ENCODE data around the gene DARS2.
"Not testable (repeated sequence)": the region's sequence is repeated elsewhere in the genome, so short reads cannot be mapped to it uniquely, and the experiment has no call there.

Gene DARS2

DNA sequence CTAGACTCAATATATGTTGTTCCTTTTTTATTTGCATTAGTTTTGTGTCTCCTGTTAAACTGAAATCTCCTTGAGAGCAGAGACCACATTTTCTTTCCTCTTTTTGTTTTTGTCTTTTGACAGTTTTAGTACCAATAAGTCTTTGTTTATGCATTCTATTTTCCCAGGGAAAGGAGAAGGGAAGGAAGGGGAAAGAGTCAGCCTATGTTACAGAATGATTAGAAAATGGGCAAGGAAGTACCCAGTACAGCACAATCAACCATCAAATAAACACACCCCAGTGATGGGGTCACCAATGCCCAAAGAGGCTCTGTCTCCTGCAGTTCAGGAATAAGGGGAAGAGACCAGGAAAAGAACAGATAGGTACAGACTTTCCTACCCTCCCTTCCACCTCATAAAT lies 53.8 kb downstream of the DARS2 start:
- no peak for DNase-seq (ENCODE audit: low read depth)
- TF ChIP-seq, protein P1, sequence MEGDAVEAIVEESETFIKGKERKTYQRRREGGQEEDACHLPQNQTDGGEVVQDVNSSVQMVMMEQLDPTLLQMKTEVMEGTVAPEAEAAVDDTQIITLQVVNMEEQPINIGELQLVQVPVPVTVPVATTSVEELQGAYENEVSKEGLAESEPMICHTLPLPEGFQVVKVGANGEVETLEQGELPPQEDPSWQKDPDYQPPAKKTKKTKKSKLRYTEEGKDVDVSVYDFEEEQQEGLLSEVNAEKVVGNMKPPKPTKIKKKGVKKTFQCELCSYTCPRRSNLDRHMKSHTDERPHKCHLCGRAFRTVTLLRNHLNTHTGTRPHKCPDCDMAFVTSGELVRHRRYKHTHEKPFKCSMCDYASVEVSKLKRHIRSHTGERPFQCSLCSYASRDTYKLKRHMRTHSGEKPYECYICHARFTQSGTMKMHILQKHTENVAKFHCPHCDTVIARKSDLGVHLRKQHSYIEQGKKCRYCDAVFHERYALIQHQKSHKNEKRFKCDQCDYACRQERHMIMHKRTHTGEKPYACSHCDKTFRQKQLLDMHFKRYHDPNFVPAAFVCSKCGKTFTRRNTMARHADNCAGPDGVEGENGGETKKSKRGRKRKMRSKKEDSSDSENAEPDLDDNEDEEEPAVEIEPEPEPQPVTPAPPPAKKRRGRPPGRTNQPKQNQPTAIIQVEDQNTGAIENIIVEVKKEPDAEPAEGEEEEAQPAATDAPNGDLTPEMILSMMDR (IDR thresholded peaks at IDR 0.05; ENCODE audit: low read depth, low read length): no peak
- TF ChIP-seq, protein P2, sequence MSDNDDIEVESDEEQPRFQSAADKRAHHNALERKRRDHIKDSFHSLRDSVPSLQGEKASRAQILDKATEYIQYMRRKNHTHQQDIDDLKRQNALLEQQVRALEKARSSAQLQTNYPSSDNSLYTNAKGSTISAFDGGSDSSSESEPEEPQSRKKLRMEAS (IDR thresholded peaks at IDR 0.05; ENCODE audit: low read depth, low read length): no peak
- TF ChIP-seq MYC (IDR thresholded peaks at IDR 0.05; ENCODE audit: low read depth, low read length): no peak
- no peak for TF ChIP-seq POLR2A (IDR thresholded peaks at IDR 0.05; ENCODE audit: extremely low read depth, insufficient read length)
- H3K4me3 ChIP-seq (ENCODE audit: low read depth, low read length): no peak overlapping the region

DNA sequence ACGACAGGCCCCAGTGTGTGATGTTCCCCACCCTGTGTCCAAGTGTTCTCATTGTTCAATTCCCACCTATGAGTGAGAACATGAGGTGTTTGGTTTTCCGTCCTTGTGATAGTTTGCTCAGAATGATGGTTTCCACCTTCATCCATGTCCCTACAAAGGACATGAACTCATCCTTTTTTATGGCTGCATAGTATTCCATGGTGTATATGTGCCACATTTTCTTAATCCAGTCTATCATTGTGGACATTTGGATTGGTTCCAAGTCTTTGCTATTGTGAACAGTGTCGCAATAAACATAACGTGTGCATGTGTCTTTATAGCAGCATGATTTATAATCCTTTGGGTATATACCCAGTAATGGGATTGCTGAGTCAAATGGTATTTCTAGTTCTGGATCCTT lies 56.6 kb downstream of the DARS2 start:
- H3K4me3 ChIP-seq (ENCODE audit: low read depth, low read length); DNase-seq (ENCODE audit: low read depth): not testable (repeated sequence)

DNA sequence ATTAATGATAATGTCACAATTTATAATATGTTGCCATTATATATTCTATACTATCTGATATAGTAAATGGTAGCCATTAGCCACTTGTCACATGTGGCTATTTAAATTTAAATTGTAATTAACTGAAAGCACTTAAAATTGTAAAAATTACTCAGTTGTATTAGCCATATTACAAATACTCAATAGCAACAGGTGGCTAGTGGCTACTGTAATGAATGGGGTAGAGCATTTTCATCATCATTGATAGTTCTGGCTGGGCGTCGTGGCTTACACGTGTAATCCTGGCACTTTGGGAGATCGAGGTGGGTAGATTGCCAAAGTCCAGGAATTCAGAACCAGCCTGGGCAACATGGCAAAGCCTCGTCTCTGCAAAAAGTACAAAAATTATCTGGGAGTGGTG lies 60.2 kb downstream of the DARS2 start:
- no peak for TF ChIP-seq MYC (IDR thresholded peaks at IDR 0.05; ENCODE audit: low read depth, low read length)
- TF ChIP-seq, protein P1 (IDR thresholded peaks at IDR 0.05; ENCODE audit: low read depth, low read length): no peak
- no peak for TF ChIP-seq POLR2A (IDR thresholded peaks at IDR 0.05; ENCODE audit: extremely low read depth, insufficient read length)
- TF ChIP-seq, protein P2 (IDR thresholded peaks at IDR 0.05; ENCODE audit: low read depth, low read length): no peak
- no peak for DNase-seq (ENCODE audit: low read depth)
- H3K4me3 ChIP-seq (ENCODE audit: low read depth, low read length): no peak overlapping the region

DNA sequence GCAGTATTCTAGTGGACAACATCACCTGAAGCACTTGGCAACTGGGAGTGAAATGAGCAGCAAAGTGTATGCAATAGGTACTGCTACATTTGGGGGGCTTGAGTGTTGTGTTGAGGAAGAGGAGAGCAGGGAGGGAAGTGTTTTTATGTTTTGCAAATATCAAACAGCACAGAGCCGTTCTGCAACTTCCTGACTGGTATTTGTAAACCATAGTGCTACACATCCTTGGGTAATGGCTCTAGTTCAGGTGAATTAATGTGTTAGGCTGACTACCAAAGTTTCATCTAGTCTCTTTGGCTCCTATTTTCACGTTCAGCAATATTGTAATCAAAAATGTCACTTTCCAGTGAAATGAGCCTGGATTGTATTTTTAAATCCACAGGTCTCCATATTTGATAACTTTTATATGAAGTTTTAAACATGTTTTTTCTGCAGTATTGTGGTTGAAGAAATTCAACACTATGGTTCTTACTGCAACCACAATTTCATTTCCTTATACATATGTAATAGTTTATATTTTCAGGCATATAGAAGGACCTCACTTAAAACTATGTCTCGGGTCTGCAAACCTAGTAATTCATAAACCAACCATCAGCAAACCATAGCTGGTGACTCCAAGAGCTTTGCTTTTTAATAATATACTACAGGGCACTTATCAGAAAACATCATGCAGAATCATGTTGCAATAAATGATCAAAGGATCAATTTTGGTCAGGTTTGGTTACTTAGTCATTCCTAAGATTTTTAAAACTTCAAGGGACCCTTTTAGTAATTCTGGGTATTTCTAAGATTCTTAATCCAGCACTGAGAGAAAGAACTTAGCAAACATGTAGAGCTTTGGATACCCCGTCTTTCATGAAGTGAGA lies 62.5 kb downstream of the DARS2 start:
- no peak overlapping the region for H3K4me3 ChIP-seq (ENCODE audit: low read depth, low read length)
- TF ChIP-seq, protein P1 (IDR thresholded peaks at IDR 0.05; ENCODE audit: low read depth, low read length): no peak
- no peak for DNase-seq (ENCODE audit: low read depth)

DNA sequence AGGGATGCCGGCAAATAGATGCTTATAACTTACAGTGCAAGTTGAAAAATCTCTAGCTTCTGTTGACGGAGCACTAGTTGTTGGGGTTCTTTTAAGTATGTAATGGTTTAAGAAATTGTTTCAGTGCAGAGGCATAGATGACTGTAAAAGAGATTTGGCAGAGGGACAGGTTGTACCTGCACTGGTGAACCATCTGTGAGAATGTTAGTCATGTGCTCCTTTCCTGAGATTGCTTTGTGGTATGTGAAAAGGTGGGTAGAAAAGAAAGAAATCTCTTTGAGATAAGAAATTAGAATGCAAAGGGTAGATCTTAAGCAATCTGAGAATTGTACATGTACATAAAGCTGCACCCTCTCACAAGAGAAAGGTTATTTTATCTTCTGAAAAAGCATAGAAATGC lies 63.2 kb downstream of the DARS2 start:
- H3K4me3 ChIP-seq (ENCODE audit: low read depth, low read length): no peak overlapping the region
- TF ChIP-seq MYC (IDR thresholded peaks at IDR 0.05; ENCODE audit: low read depth, low read length): no peak
- TF ChIP-seq, protein P1 (IDR thresholded peaks at IDR 0.05; ENCODE audit: low read depth, low read length): no peak
- no peak for TF ChIP-seq POLR2A (IDR thresholded peaks at IDR 0.05; ENCODE audit: extremely low read depth, insufficient read length)
- TF ChIP-seq, protein P2 (IDR thresholded peaks at IDR 0.05; ENCODE audit: low read depth, low read length): no peak
- no peak for DNase-seq (ENCODE audit: low read depth)

DNA sequence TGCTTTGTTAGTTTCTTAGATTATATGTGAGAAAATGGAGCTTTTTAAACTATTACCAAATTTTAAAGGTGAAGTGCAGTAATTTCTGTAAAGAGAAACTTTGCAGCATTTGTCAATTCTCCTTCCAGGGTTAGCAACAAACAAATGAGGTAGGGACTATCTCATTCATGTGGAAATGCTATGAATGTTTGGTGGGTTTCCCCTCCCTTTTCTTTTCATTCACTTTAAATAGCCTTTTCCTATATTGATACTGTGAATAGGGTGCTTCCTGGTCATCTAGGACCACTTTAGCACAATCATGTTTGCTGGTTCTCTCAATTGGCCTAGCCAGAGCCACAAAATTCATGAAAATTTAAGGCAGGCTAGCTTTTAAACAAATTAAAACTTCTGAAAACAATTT lies 64.3 kb downstream of the DARS2 start:
- TF ChIP-seq, protein P2 (IDR thresholded peaks at IDR 0.05; ENCODE audit: low read depth, low read length): no peak
- TF ChIP-seq, protein P1 (IDR thresholded peaks at IDR 0.05; ENCODE audit: low read depth, low read length): no peak
- TF ChIP-seq MYC (IDR thresholded peaks at IDR 0.05; ENCODE audit: low read depth, low read length) (no peak), POLR2A (IDR thresholded peaks at IDR 0.05; ENCODE audit: extremely low read depth, insufficient read length) (no peak)
- DNase-seq (ENCODE audit: low read depth): no peak
- H3K4me3 ChIP-seq (ENCODE audit: low read depth, low read length): no peak overlapping the region
